ENCODE measurements around the gene GPATCH8.

GRCh38 chr17:44359458-44360143 lies 143.6 kb downstream of the GPATCH8 start:
- TF ChIP-seq REST (tag by site-specific recombination; IDR thresholded peaks at IDR 0.05) (no peak), CTCF (tag by site-specific recombination; IDR thresholded peaks at IDR 0.05) (no peak), ZSCAN18 (tag by site-specific recombination; IDR thresholded peaks at IDR 0.05) (no peak), ZNF654 (tag by site-specific recombination; IDR thresholded peaks at IDR 0.05; ENCODE audit: low read depth) (no peak), ZNF292 (tag by site-specific recombination; IDR thresholded peaks at IDR 0.05; ENCODE audit: borderline replicate concordance, low read depth) (no peak), BCL6B (tag by site-specific recombination; IDR thresholded peaks at IDR 0.05) (no peak), MZF1 (tag by site-specific recombination; IDR thresholded peaks at IDR 0.05; ENCODE audit: borderline replicate concordance) (no peak), ZNF133 (tag by site-specific recombination; IDR thresholded peaks at IDR 0.05) (no peak), ZNF521 (tag by site-specific recombination; IDR thresholded peaks at IDR 0.05) (no peak), ZNF394 (tag by site-specific recombination; IDR thresholded peaks at IDR 0.05; ENCODE audit: borderline replicate concordance) (no peak), ZNF544 (tag by site-specific recombination; IDR thresholded peaks at IDR 0.05) (no peak), ZFP37 (tag by site-specific recombination; IDR thresholded peaks at IDR 0.05) (no peak), ZNF785 (tag by site-specific recombination; IDR thresholded peaks at IDR 0.05) (no peak), ZNF184 (tag by site-specific recombination; IDR thresholded peaks at IDR 0.05) (no peak)
